NCI-H748 (cell line): ENCODE results near the gene MROH7.

ENCODE experiments used
- DNase-seq: peaks from one replicate; lab custom pipeline; 2025; ENCODE audit not compliant: unreplicated experiment; lab: John Stamatoyannopoulos, UW

The MROH7 gene

DNA sequence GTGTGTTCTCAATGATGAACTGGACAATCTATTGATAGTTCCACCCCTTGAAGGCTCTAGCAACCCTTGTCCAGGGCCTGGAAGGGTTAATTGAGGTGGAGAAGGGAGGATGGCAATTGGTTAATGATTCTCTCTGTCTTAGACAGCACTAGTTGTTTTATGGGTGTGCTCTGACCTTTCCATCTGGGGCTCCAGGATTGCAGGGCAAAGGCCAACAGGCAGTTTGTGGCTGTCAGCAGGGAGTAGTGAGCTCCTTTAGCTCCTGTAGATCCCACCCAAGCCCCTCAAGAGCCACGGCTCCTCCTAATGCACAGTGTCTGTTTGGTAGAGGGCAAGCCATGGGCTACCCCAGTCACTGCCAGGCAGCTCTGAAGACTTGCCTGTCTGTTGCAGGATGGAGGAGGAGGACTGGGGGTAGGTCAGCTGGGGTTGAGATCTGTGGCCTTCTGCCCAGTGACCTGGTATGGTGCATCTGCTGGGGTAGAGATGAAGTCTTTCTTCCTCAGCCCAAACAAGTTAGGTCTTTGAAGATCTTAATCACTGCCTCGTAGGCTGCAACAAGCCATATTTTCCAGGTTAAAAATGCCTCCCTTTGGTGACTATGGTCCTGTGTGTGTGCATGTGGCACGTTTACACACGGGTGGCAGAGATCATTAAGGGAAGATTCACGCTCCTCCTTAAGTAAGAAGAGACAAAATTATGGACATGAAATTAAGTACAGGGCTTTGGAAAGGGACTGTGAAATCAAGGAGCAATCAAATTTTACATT is 7.7 kb downstream of the MROH7 start:
- DNase-seq, result no peak

DNA sequence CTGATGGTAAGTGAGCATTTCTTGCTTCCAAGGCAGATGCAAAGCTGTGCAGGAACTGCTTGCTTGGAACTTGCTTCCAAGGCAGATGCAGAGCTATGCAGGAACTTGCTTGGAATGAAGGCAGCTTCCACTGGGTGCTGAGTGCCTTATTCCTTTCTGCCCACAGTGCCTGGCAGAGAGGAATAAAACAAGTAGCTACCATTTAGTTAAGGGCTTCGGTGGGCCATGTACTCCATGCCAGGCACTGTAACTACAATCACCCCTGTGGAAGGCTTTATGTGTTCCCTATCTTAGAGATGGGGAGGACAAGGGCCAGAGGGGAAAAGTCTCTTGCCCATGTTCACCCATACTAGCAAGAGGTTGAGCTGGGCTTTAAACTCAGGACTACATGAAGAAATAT is 8.3 kb downstream of the MROH7 start:
- DNase-seq, result no peak

DNA sequence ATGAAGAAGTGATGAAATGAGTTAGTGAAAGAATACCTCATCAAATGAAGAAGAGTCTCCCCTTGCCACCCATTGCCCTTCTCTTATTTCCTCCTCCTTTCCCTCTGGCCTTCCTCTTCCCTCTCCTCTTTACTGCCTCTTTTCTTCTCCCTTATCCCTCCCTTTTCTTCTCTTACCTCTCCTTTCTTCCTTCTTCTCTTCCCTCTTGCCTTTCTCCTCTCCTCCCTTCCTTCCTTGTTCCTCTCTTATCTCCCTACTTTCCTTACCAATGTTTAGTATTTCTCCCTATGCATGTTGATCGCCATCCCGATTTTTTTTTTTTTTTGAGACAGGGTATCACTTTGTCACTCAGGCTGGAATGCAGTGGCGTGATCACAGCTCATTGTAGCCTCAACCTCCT is 8.8 kb downstream of the MROH7 start:
- no peak for DNase-seq

DNA sequence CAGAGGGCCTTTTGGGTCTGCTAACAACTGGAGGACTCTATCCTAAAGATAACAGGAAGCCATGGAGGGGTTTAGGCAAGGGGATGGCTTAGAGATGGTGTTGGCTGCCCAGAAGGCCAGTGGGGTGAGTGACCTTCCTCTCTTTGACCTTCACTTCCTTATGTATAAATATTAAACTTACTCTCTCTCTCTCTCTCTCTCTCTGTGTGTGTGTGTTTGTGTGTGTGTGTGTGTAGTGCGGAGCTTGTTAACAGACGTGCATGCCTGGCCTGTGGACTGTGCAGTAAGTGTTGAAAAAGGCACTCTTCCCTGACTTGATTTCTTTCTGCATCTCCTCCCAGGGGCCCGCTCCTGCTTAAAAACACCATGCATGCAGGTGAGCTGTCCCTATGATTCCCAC is 10.0 kb downstream of the MROH7 start:
- DNase-seq, result no peak

DNA sequence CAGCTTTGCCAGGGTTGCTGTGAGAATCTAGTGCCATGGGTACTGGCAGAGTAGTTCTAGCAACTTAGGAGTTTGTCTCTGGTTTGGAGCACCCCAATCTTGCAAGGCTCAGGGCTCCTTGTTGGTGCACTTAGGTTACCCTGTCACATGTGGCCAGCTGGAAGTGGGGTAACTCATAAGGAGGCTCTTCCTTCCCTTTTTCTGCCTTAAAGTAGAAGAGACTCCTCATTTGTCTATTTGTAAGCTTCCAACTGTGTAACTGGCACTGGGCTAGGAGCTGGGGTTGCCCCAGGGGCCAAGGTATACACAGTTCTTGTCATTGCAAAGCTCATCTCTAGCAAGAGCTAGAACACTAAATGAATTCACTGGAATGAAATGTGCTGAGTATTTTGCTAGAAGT is 10.6 kb downstream of the MROH7 start:
- no peak for DNase-seq

DNA sequence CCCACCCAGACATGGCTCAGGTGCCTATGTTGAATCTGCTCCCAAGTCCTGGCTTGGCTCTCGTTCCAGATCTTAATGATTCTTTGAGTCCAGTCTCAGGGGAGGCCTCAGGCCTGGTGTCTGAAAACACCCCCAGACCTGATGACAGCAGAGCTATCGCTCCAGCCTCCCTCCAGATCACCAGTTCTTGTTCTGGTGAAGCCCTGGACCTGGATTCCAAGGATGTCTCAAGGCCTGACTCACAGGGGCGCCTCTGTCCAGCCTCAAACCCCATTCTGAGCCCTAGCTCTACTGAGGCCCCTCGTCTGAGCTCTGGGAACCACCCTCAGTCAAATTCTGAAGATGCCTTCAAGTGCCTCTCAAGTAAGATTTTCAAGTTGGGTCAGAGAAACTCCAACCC is 11.4 kb downstream of the MROH7 start:
- no peak for DNase-seq

DNA sequence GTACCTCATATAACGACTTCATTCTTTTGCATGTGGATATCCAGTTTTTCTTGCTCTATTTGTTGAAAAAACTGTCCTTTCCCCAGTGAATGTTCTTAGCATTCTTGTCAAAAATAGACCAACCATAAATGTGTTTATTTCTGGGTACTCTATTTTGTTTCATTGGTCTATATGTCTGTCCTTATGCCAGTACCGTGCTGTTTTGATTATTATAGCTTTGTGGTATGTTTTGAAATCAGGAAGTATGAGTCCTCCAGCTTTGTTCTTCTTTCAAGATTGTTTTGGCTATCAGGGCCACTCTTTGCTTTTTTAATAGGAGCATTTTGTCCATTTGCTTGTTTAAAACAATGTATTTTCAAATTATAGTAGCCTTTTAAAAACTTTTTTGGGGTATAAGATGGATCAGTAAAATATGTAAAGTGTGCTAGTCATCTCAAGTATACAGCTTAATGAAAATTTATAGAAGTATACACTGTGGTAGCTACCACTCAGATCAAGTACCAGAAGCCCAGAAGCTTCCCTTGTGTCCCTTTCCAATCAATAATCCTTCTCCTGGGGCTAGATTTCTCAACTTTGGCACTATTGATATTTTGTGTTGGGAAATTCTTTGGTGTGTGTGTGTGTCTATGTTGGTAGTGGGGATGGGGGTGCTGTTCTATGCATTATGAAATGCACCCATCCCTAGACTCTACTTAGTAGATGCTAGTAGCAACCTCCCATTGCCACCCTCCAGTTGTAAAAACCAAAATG is 16.8 kb downstream of the MROH7 start:
- DNase-seq, result no peak

DNA sequence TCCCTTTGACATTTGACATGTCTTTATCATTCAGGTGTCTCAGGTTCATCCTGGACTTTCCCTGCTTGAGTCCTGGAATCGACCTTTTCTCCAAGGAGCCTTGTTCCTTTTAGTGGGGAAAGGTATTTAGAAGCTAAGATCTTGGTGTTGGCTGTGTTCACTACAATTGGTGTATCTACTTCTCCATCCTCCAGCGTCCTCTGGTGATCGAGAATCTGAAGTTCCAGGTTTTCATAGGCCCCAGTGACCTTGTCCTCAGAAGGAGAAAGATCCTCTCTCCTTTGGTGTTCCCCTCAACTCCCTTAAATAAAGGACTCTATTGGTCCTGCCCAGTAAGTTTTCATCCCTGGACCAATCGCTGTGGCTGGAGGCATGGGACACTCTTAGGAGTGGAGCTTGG is 22.1 kb downstream of the MROH7 start:
- DNase-seq, result no peak

DNA sequence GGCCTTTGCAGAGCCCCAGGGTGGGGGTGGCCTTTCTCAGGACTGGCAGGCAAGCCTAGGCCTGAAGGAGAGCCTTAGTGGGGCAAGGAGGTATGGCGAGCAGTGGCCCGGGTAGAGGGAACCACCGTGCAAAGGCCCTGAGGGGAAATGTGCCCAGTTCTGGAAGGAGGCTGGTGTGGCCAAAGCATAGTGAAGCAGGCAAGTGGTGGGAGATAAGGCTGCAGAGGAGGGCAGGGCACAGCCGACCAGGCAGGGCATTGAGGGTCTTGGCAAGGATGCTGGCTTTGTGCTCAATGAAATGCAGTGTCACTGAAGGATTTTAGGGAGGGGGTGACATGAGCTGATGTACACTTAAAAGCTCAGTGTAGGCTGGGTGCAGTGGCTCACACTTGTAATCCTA is 22.8 kb downstream of the MROH7 start:
- no peak for DNase-seq

DNA sequence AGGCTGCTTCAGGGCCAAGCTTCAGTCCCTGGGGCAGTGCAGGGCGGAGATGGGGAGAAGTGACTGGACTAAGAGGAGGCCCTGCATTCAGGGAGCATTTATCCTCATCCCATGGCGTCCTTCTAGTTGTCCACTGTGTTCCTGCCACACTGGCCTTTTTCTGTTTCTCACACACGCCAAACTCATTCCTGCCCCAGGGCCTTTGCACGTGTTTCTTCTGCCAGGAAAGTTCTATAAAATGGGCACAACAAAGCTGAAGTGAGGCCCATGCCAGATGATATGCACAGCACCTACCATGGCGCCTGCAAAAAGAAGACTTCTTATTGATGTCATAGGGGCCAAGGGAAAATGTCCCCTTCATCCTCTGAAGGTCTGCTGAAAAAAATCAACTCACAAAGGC is 24.3 kb downstream of the MROH7 start:
- no peak for DNase-seq

DNA sequence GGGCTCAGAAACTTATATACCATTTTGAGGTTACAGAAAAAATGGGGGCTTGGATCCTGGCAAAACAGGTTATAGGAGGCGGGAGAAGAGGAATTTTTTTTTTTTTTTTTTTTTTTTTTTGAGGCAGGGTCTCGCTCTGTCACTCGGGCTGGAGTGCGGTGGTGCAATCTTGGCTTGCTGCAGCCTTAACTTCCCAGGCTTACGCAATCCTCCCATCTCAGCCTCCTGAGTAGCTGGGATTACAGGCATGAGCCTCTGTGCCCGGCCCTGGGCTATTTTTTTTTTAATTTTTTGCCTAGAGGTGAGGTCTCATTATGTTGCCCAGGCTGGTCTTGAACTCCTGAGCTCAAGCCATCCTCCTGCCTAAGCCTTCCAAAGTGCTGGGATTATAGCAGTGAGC is 24.7 kb downstream of the MROH7 start:
- DNase-seq, result no peak

DNA sequence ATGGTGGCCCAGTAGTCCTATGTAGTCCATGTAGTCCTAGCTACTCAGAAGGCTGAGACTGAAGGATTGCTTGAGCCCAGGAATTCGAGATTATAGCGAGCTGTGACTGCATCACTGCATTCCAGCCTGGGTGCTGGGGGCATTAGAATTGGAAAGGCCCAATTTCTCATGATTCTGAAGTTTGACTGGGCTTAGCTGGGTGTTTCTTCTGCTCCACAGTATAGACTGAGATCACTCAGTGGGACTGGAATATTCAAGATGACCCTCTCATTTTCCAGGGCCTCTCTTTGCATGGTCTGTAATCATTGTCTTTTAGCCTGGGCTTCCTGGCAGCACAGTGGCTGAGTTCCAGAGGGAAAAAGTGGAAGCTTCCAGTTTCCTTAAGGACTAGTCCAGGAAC is 26.2 kb downstream of the MROH7 start:
- no peak for DNase-seq

DNA sequence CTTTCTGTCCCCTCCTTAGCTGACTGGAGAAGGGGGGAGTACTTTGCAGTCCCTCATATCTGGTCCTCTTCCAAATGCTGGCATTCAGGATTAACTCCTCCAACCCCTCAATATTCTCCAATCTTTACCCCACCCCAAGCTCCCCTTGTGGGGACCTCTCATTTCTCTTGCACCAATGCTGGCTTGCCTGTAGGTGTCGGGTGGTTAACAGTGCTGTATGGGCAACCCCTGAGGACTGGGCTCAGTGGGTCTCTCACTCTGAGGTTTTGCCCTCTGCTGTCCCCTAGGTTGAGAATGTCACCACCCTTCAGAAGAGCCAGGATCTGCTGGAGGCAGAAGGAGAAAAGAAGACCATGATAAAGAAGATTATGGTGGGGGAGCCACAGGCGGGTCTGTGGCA is 27.0 kb downstream of the MROH7 start:
- no peak for DNase-seq

DNA sequence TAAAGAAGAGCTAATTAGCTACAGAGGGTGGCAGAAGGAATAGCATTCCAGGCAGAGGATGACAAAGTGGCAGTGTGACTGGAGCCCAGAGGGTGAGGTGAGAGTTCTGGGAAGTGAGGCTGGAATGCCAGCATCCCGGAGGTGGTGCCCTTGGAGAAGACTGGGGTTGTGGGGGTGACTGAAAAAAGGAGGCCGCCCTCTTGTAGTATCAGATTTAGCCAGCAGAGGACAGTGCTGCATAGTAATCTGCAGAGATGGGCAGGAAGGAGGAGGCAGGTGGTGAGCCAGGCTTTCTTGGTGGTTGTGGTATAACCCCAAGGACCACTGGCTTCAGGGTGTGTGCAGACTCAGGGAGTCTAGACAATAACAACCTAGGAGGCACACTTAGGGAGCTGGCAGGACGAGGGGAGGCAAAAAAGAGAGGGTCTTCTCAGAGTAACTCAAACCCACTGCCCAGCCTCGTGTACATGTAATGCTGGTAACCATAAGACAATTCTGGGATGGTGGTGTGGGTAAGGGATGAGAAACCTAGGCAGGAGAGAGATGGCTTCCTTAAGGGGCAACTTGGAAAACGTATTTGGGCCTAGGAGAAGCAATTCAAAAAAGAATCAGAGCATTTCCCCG is 30.5 kb downstream of the MROH7 start:
- DNase-seq, result peak; percentile 58

DNA sequence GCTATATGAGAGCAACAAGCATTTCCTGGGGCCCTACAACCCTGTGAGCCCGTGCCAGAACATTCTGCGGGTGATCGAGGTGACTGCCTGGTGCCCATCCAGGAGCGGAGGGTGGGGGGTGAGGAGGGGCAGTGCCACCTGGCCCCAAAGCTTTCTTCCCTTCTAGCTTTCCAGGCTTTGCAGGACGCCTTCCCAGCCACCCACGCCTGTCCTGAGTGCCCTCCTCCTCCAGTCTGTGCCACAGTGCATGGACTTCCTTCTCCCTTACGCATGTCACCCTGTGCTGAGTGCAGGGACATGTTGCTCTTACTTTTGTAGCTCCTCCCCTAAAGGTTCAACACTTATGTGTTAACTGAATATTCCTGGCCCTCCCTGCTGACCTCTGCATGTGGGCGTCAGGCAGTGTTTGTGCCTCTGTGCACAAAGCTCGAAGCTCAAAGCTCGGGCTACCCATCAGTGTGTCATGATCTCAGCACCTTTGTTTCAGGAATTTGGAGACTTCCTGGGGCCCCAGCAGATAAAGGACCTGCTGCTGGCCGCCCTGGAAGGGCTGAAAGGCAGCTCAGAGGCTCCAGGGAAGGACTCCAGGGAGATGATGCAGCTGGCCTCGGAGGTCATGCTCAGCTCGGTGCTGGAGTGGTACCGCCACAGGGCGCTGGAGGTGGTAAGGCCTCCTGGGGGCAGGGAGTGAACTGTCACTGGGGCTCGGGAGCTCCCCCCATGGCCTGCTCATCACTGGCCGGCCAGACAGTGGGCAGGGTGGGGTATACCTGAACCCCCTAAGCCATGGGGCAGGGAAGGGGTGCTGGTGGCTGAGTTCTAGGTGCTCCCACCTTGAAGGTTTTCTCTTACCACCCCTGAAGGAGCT is 37.4 kb downstream of the MROH7 start:
- DNase-seq, result no peak

DNA sequence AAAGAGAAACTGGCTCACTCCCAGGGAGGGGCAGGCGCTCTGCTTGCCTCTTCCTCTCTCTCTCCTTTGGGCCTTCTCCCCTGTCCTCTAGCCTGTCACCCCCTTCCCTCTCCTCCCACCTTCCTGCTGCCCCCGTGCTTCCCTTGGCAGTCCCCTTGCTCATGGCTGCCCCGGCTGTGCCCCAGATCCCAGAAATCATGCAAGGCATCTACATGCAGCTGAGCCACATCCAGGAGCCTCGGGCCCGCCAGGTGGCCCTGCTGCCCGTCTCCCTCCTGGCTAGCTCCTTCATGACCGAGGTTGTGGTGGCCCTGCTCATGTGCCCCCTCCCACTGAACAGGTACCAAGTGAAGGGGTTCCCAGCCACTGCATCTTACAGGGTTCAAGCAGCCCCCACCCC is 38.1 kb downstream of the MROH7 start:
- DNase-seq, result no peak

DNA sequence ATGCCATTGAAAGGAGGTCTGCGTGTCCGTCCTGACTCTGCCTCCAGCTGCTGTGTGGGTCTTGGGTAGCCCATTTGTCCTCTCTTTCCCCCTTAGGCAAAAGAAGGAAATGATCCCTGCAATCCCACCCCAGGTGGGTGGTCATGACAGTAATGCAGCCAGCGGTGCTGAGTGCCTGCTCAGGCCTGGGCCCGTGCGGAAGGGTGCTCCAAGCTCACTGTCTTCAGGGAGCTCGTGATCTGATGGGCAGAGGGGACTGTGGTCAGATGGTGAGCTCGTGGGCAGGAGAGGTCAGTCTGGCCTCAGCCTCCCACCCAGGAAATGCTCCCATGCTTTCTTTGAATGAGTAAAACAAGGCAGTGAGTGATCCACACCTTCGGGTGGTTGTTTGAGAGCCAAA is 38.8 kb downstream of the MROH7 start:
- no peak for DNase-seq

DNA sequence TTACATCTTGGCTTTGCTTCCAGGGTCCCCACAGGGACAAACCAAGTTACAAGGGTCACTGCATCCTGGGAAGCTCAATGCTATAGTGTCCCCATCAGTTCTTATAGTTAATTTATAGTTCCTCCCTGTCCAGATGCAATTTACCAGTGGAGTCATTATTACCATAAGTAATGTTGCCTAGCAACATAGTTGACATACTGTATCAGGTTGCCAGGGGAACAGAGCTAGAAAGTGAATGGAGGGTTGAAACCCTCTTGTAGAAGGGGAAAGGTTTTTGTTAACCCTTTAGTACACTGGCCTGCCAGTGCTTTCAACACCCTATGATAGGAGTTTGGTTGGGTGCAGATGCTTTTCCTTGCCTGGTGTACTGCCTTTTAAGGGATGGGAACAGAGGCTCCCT is 39.8 kb downstream of the MROH7 start:
- DNase-seq, result peak; percentile 95

DNA sequence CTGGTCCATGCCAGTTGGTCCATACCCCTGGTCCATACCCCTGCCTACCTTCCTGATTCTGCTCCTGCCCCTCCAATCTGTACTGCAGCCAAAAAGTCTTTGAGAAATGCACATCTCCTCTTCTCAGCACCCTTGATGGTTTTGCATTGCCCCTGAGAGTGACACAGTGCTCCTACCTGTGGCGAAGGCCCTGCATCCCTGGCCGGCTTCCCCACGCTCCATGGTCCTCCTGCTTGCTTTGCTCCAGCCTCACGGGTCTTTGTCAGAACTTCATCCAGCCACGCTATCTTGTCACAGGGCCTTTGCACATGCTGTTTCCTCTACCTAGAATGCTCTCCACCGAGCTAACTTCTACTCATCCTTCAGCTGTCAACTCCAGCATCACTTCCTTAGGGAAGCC is 41.9 kb downstream of the MROH7 start:
- no peak for DNase-seq

DNA sequence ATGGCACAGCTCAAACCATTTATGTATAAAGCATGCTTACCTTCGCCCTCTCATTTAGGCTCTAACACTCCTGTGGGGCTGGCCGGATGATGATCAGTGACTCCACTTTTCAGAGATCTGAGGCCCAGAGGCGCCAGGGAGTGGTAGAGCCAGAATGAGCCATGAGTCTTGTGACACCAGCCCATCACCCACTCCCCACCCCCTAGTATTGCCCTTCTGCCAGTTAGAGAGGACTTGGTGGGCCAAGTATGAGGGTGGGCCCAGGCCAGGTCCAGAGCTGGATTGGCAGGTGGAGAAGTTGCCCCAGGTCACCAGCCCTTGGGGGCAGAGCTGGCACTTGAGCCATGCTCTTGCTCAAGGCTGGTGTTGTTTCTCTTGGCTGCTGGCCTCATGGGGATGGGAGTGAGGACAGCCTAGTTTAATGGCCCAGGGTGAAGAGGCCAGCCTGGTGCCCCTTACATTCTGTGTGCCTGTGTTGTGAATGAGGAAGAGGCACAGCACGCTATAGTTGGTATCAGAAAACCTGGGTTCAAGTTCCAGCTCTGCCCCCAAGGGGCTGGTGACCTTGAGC is 43.8 kb downstream of the MROH7 start:
- no peak for DNase-seq

DNA sequence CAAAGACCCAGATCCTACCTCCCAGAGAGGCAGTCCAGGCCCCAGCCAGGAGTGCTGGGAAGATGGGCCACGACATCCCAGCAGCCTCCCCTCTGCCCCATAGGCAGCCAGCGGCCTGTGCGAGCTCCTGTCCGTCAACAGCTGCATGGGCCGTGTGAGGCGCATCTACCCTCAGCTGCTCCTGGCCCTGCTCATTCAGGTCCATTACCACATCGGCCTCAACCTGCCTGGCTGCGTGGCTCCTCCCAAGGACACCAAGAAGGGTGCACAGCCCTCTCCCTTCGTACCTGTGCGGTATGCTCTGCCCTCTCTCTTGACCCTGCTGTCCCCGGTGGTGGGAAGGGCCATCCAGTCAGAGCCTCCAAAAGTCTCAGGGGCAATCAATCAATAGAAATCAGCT is 44.6 kb downstream of the MROH7 start:
- DNase-seq, result no peak
